Measurements from ENCODE around the gene FANCI. TPM values are rescaled to one million over a fixed set of nuclear protein-coding genes. Genes with fewer than 3 reads are reported as not detected.
A peak's percentile ranks its signal among the peaks of the same experiment; 100 is the strongest.

Gene FANCI
- total RNA-seq, 1 experiment from 2014 or later, result 49.5 TPM

- POLR2A ChIA-PET (ENCODE audit: unreplicated experiment), result no interaction called here
- Histone ChIP-seq H3K27ac (ENCODE audit: low read length) (peak overlapping the region; percentile 35; the same call in 1 of the 2 replicates), H3K4me3 (ENCODE audit: low read length) (peak overlapping the region; percentile 21; the same call in 1 of the 2 replicates), H4K20me1 (ENCODE audit: low read length) (no peaks in the 10 kb centered on the region), H3K9me2 (replicated peaks; ENCODE audit: low read length) (no peaks in the 10 kb centered on the region), H3K79me2 (ENCODE audit: low read length) (no peaks in the 10 kb centered on the region), H3K27me3 (ENCODE audit: low read length) (no peaks in the 10 kb centered on the region), H3K36me3 (ENCODE audit: low read depth, low read length) (no peaks in the 10 kb centered on the region), H2AFZ (ENCODE audit: low read length) (peak overlapping the region; percentile 36; the same call in 1 of the 2 replicates), H3K9me3 (ENCODE audit: low read length) (no peaks in the 10 kb centered on the region), H3K4me1 (ENCODE audit: insufficient read depth, low read length) (peaks cover 11% of the 10 kb centered on the region; the same call in 1 of the 2 replicates), H3K4me2 (ENCODE audit: low read length) (peak overlapping the region; percentile 59), H3K9ac (ENCODE audit: low read length) (no peak overlapping the region), H3F3A (ENCODE audit: low read length, unreplicated experiment) (no peaks in the 10 kb centered on the region)
- BruUV-seq (replicated peaks), result no TSS peak
- DNase-seq (peak; percentile 28), ATAC-seq (peak; percentile 46; the same call in 1 of the 2 replicates)
- CTCF ChIA-PET, result no interaction called here
- no peak for TF ChIP-seq CTCF (conservative IDR thresholded peaks at IDR 0.05; ENCODE audit: low read depth, low read length)
- TF ChIP-seq EZH2phosphoT487 (IDR thresholded peaks at IDR 0.05; ENCODE audit: borderline replicate concordance, low read length), result no peak
- TF ChIP-seq EZH2 (IDR thresholded peaks at IDR 0.05; ENCODE audit: low read length, unreplicated experiment), result no peak
- intact Hi-C loops (cut with micrococcal nuclease), result no loop called here
Observed at GRCh38 chr15:89349206-89349558, 105.4 kb downstream of the FANCI start.

GRCh38 chr15:89352476-89352875 is 108.7 kb downstream of the FANCI start:
- ATAC-seq (no peak), DNase-seq (no peak)
- Histone ChIP-seq H3K4me3 (ENCODE audit: low read length) (no peak overlapping the region), H3K9me3 (ENCODE audit: low read length) (no peaks in the 10 kb centered on the region), H3K9ac (ENCODE audit: low read length) (no peak overlapping the region), H4K20me1 (ENCODE audit: low read length) (no peaks in the 10 kb centered on the region), H3K4me1 (ENCODE audit: insufficient read depth, low read length) (peaks cover 11% of the 10 kb centered on the region; the same call in 1 of the 2 replicates), H3K27ac (ENCODE audit: low read length) (no peak overlapping the region), H3K79me2 (ENCODE audit: low read length) (no peaks in the 10 kb centered on the region), H3K36me3 (ENCODE audit: low read depth, low read length) (no peaks in the 10 kb centered on the region), H3K9me2 (replicated peaks; ENCODE audit: low read length) (no peaks in the 10 kb centered on the region), H3K27me3 (ENCODE audit: low read length) (peaks cover 21% of the 10 kb centered on the region), H2AFZ (ENCODE audit: low read length) (no peak overlapping the region), H3F3A (ENCODE audit: low read length, unreplicated experiment) (no peaks in the 10 kb centered on the region), H3K4me2 (ENCODE audit: low read length) (no peak overlapping the region)
- intact Hi-C loops (cut with micrococcal nuclease), result loop anchor here (10.0 kb wide), 1 partner anchor 202 kb away; no protein-coding TSS in a partner anchor
- BruUV-seq (replicated peaks), result no TSS peak
- ChIA-PET POLR2A (ENCODE audit: unreplicated experiment) (no interaction called here), CTCF (no interaction called here)
- TF ChIP-seq EZH2 (IDR thresholded peaks at IDR 0.05; ENCODE audit: low read length, unreplicated experiment) (no peak), EZH2phosphoT487 (IDR thresholded peaks at IDR 0.05; ENCODE audit: borderline replicate concordance, low read length) (no peak), CTCF (conservative IDR thresholded peaks at IDR 0.05; ENCODE audit: low read depth, low read length) (no peak)

DNA sequence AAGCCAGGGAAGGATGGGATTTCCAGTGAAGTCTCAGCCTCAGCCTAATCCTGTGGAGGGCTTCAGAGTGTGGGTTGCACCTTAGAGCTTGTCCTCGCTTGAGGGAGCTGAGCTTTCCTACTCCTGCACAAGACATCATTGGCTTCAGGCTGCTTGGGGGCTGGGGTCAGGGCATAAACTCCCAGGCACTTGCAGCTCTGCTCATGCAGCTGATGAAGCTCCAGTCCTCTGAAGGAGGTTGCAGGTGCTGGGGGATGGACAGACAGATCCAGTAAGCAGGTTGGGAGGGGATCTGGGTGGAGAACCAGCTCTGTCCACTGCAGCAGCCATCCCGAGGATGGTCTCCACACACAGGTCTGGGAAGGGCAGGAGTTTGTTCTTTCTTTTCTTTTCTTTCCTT is 110.2 kb downstream of the FANCI start:
- CTCF ChIA-PET, result no interaction called here
- H3F3A ChIP-seq (ENCODE audit: low read length, unreplicated experiment), result no peaks in the 10 kb centered on the region
- H3K4me2 ChIP-seq (ENCODE audit: low read length), result no peak overlapping the region
- no peak overlapping the region for H3K27ac ChIP-seq (ENCODE audit: low read length)
- no peaks in the 10 kb centered on the region for H3K36me3 ChIP-seq (ENCODE audit: low read depth, low read length)
- peaks cover 26% of the 10 kb centered on the region for H3K27me3 ChIP-seq (ENCODE audit: low read length)
- intact Hi-C loops (cut with micrococcal nuclease), result loop anchor here (10.0 kb wide), 1 partner anchor 201 kb away; no protein-coding TSS in a partner anchor
- no peaks in the 10 kb centered on the region for H3K9me2 ChIP-seq (replicated peaks; ENCODE audit: low read length)
- POLR2A ChIA-PET (ENCODE audit: unreplicated experiment), result no interaction called here
- no peaks in the 10 kb centered on the region for H4K20me1 ChIP-seq (ENCODE audit: low read length)
- no peak overlapping the region for H3K9ac ChIP-seq (ENCODE audit: low read length)
- no peak overlapping the region for H3K4me3 ChIP-seq (ENCODE audit: low read length)
- no peaks in the 10 kb centered on the region for H3K79me2 ChIP-seq (ENCODE audit: low read length)
- no peak for TF ChIP-seq EZH2 (IDR thresholded peaks at IDR 0.05; ENCODE audit: low read length, unreplicated experiment)
- TF ChIP-seq CTCF (conservative IDR thresholded peaks at IDR 0.05; ENCODE audit: low read depth, low read length), result no peak
- no peak for TF ChIP-seq EZH2phosphoT487 (IDR thresholded peaks at IDR 0.05; ENCODE audit: borderline replicate concordance, low read length)
- H2AFZ ChIP-seq (ENCODE audit: low read length), result no peak overlapping the region
- H3K4me1 ChIP-seq (ENCODE audit: insufficient read depth, low read length), result peaks cover 6% of the 10 kb centered on the region; the same call in 1 of the 2 replicates
- BruUV-seq (replicated peaks), result no TSS peak
- ATAC-seq (no peak), DNase-seq (no peak)
- no peaks in the 10 kb centered on the region for H3K9me3 ChIP-seq (ENCODE audit: low read length)

Measured in PC-3 (cell line).